Activated T-cell treated with anti-CD3 and anti-CD28 coated beads, Interleukin-2, amount 50 U/mL, for 24 hours (primary cell): ENCODE measurements around the gene OR7A5.

ENCODE experiments used
- DNase-seq: peaks from one replicate; pipeline ENCODE4 v3.0.0-alpha.2; 2020
- H3K27ac Mint-ChIP-seq: 2 replicates; pipeline ENCODE4 v1.8.0; 2020; ENCODE audit warnings: mild to moderate bottlenecking, mixed read lengths
- H3K27me3 Mint-ChIP-seq: 2 replicates; pipeline ENCODE4 v1.8.0; 2020; ENCODE audit warnings: mixed read lengths
- H3K36me3 Mint-ChIP-seq: 2 replicates; pipeline ENCODE4 v1.8.0; 2020; ENCODE audit warnings: low read depth, mixed read lengths
- H3K4me1 Mint-ChIP-seq: 2 replicates; pipeline ENCODE4 v1.8.0; 2020; ENCODE audit warnings: low read depth, mixed read lengths
- H3K4me3 Mint-ChIP-seq: 2 replicates; pipeline ENCODE4 v1.8.0; 2020; ENCODE audit warnings: mild to moderate bottlenecking, moderate library complexity, mixed read lengths
- H3K9me3 Mint-ChIP-seq: 2 replicates; pipeline ENCODE4 v1.8.0; 2020; ENCODE audit warnings: mixed read lengths

The OR7A5 gene

DNA sequence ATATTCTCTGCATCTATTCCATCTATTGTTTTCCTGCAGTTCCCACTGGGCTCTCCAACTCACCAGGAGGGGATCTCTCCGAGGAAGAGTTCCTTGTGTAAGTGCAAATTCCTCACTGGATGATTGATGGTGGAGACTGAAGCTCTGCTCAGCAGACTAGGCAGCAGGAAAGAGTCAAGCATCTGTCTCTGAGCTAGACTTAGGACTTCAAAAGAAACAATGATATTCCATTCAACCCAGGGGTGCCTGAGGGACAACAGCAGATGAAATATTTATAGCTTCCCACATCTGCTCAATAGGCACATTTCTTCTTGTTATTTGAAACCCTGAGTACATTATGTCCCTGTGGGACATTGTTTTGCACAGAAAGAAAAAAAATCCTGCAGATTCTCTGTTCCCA, at the start of gene OR7A5, which contains the start of gene OR7C1:
TSS of gene OR7A5 (minus strand) at position 175 of the 400 bp plus-strand sequence. CDS start 6,944 bp downstream, outside the sequence.
TSS of gene OR7C1 (minus strand) at position 175 of the 400 bp plus-strand sequence. CDS start 35,049 bp downstream, outside the sequence.
- Mint-ChIP-seq H3K36me3 (no peaks in the 10 kb centered on the region), H3K4me1 (no peaks in the 10 kb centered on the region), H3K9me3 (no peaks in the 10 kb centered on the region), H3K27me3 (peaks cover 9% of the 10 kb centered on the region), H3K4me3 (no peak within 1 kb of the TSS), H3K27ac (no peak within 1 kb of the TSS)
- no peak for DNase-seq

DNA sequence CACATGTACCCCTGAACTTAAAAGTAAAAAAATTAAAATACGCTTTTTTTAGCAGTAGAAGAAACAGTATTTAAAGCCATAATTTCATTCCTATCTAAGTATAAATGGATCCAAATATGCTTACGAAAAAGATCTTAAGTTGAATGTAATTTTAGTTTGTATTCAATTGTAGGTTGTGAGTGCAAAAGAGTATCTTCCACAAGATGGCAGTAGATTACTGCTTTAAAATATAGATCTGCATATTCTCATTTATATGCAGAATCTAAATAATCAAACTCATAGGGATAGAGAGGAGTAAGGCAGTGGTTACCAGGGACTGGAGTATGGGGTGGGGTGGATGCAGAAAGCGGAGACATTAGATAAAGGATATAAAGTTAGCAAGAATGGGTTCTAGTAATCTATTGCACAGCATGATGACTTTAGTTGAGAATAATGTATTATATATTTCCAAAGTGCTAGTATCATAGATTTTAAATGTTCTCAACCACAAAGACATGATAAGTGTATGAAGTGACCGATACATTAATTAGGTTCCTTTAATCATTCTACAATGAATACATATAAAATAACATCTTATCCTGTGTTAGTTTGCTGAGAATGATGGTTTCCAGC, 36.7 kb upstream of the OR7A5 start:
- H3K27ac Mint-ChIP-seq = no peak overlapping the region
- H3K9me3 Mint-ChIP-seq = no peaks in the 10 kb centered on the region
- H3K4me1 Mint-ChIP-seq = no peaks in the 10 kb centered on the region
- DNase-seq = no peak
- no peak overlapping the region for H3K4me3 Mint-ChIP-seq
- H3K27me3 Mint-ChIP-seq = peaks cover 40% of the 10 kb centered on the region
- no peaks in the 10 kb centered on the region for H3K36me3 Mint-ChIP-seq

DNA sequence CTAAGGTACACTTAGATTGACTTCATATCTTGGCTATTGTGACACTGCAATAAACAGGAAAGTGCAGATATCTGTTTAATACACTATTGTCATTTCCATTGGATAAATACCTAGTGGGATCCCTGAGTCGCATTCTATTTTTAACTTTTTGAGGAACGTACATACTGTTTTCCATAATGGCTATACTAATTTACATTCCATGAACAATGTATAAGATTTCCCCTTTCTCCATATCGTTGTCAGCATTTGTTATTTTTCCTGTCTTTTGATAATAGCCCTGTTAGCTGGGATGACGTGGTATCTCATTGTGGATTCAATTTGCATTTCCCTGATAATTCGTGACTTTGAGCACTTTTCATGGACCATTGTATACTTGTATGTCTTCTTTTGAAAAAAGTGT, 33.5 kb upstream of the OR7A5 start:
- Mint-ChIP-seq H3K36me3 (no peaks in the 10 kb centered on the region), H3K27me3 (peaks cover 51% of the 10 kb centered on the region), H3K4me3 (no peak overlapping the region), H3K4me1 (no peaks in the 10 kb centered on the region), H3K9me3 (no peaks in the 10 kb centered on the region), H3K27ac (no peak overlapping the region)
- DNase-seq = no peak

DNA sequence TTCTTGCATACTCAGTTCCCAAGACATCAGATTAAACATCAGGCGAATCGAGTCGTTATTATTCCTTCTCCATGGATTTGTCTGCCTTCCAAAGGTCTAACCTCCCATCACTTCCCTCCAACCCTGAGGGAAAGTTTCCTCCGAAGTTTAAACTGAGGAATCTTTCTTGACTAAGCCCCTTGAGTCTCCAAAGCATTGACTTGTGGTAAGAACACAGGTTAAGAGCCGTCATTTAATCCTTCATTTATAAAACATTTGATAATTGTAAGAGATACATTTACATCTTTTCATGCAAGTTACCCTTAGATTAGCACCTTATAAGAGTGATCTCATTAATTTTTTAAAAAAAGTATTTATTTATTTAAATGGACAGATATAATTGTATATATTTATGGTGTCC, 13.8 kb upstream of the OR7A5 start, which contains the start of gene OR7A10:
TSS of gene OR7A10 (minus strand) at position 101 of the 400 bp plus-strand sequence. CDS start 7,045 bp downstream, outside the sequence.
- no peak for DNase-seq
- peaks cover 42% of the 10 kb centered on the region for H3K27me3 Mint-ChIP-seq
- H3K9me3 Mint-ChIP-seq = no peaks in the 10 kb centered on the region
- no peaks in the 10 kb centered on the region for H3K36me3 Mint-ChIP-seq
- no peak within 1 kb of the TSS for H3K27ac Mint-ChIP-seq
- no peak within 1 kb of the TSS for H3K4me3 Mint-ChIP-seq
- no peaks in the 10 kb centered on the region for H3K4me1 Mint-ChIP-seq

DNA sequence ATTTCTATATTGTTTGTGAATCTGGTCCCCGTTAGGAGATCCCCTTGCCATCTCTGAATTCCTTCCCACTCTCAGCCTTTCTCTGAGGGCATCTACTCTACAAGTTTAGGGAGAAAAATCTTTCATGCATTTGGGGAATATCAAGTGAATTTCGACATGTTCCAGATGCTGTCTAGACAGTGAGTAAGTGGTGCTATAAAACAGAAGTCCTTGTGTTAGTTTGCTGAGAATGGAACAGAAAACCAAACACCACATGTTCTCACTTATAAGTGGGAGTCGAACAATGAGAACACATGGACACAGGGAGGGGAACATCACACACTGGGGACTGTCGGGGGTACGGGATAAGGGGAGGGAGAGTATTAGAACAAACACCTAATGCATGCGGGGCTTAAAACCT, 8.6 kb upstream of the OR7A5 start:
- no peaks in the 10 kb centered on the region for H3K9me3 Mint-ChIP-seq
- no peak for DNase-seq
- H3K27me3 Mint-ChIP-seq = peaks cover 38% of the 10 kb centered on the region
- H3K27ac Mint-ChIP-seq = no peak overlapping the region
- no peaks in the 10 kb centered on the region for H3K4me1 Mint-ChIP-seq
- H3K4me3 Mint-ChIP-seq = no peak overlapping the region
- H3K36me3 Mint-ChIP-seq = no peaks in the 10 kb centered on the region

DNA sequence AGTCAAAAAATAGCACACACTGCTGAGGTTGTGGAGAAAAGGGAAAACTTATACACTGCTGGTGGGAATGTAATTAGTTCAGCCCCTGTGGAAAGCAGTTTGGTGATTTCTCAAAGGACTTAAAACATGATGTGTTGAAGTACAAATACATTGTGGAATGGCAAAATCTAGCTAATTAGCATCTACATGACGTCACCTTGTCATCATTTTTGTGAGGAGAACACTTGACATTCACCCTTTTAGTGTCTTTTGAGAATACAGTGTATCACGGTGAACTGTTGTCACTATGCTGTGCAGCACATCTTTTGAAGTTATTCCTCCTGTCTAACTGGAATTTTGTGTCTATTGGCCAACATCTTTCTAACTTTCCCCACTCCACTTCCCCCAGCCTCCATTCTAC, 8.2 kb upstream of the OR7A5 start:
- Mint-ChIP-seq H3K36me3 (no peaks in the 10 kb centered on the region), H3K9me3 (no peaks in the 10 kb centered on the region), H3K27me3 (peaks cover 35% of the 10 kb centered on the region), H3K4me3 (no peak overlapping the region), H3K27ac (no peak overlapping the region), H3K4me1 (no peaks in the 10 kb centered on the region)
- DNase-seq = no peak

DNA sequence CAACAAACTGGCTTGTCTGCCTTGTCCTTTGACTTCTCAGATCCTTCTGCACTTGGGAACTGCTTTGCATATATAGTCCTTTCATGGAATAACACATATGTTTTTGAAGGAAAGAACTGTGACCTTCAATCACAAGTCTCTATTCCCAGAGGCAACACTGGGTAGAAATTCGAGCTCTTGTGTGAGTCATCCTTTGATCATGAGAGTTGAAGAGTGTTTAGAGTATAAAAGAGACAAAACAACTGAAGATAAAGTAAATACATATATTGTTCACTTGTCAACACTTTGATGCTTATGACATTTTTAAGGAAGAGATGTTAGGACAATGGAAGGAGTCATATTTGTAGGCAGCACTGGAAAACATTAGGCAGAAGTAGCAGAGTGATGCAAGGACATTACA, 5.2 kb upstream of the OR7A5 start:
- Mint-ChIP-seq H3K27me3 (peaks cover 38% of the 10 kb centered on the region), H3K27ac (no peak overlapping the region)

DNA sequence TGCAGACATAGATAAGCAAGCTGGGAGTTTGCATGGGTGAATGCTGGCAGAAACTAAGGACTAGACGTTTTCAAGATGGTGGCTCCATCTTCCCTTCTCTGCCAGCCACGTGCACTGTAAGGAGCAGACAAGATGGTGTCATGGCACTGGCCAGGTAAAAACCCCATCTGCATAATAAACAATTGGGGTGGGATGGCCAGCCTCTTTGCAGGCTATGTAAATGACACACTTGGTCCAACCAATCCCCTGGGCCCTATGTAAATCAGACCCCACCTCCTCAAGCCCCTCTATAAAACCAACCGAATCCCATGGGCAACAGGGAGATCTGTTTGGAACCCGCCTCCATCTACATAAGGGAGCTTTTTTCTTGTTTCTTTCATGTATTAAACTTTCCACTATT, 2.4 kb upstream of the OR7A5 start:
- H3K4me3 Mint-ChIP-seq = no peak overlapping the region
- DNase-seq = no peak
- H3K36me3 Mint-ChIP-seq = no peaks in the 10 kb centered on the region
- no peaks in the 10 kb centered on the region for H3K4me1 Mint-ChIP-seq
- H3K27me3 Mint-ChIP-seq = peaks cover 18% of the 10 kb centered on the region
- no peak overlapping the region for H3K27ac Mint-ChIP-seq
- no peaks in the 10 kb centered on the region for H3K9me3 Mint-ChIP-seq

More for the DNA sequence above, 5.2 kb upstream of the OR7A5 start:
- Mint-ChIP-seq H3K36me3 (no peaks in the 10 kb centered on the region), H3K4me1 (no peaks in the 10 kb centered on the region), H3K9me3 (no peaks in the 10 kb centered on the region), H3K4me3 (no peak overlapping the region)
- no peak for DNase-seq

DNA sequence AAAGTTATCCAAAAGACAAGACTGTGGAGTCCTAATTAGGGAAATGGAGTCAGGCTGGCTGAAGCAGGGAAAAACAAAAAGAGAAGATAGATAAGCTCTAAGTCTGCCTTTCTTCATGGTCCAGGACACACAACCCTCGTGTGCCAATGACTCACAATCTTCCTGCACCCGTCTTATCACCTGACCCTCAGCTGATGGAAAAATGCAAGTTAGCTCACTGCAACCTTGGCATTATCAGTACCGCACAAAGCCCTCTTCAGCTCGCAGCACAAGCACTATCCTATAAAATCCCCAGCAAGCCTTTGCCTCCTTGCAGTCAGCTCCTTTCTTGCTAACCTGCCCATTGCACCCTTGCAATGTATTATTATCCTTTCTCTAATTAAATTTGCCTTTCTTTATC, 4.3 kb downstream of the OR7A5 start:
- Mint-ChIP-seq H3K27me3 (peaks cover 32% of the 10 kb centered on the region), H3K4me3 (no peak overlapping the region), H3K27ac (no peak overlapping the region), H3K4me1 (no peaks in the 10 kb centered on the region), H3K36me3 (no peaks in the 10 kb centered on the region), H3K9me3 (no peaks in the 10 kb centered on the region)
- no peak for DNase-seq

DNA sequence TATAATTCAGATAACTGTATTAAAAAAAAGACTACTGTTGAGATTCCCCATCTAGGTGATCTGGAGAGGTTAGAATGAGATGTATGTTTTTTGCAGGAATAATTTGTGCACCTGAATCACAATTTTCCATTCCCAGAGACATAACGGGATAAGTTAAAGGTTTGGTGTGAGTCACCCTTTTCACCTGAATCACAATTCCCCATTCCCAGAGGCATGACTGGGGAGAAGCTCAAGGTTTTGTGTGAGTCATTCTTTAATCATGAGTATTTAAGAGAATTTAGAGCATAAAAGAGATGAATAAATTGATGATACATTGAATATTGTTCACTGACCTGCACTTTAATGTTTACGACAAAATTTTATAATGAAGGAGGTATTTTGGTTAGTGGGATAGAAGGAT, 9.0 kb downstream of the OR7A5 start:
- no peaks in the 10 kb centered on the region for H3K9me3 Mint-ChIP-seq
- H3K27me3 Mint-ChIP-seq = peaks cover 60% of the 10 kb centered on the region
- H3K4me1 Mint-ChIP-seq = no peaks in the 10 kb centered on the region
- DNase-seq = no peak
- no peak overlapping the region for H3K4me3 Mint-ChIP-seq
- no peaks in the 10 kb centered on the region for H3K36me3 Mint-ChIP-seq
- no peak overlapping the region for H3K27ac Mint-ChIP-seq

DNA sequence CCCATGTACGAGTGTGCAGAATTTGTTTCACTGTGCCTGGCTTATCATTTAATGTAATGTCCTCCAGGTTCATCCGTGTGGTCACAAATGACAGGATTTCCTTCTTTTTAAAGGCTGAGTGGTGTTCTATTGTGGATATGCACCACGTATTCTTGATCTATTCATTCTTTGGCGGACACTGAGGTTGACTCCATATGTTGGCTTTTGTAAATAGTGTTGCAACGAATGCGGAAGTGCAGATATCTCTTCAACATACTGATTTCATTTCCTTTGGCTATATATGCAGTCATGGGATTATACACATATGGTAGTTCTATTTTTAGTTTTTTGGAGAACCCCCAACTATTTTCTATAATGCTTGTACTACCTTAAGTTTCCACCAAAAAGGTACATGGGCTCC, 13.0 kb downstream of the OR7A5 start:
- no peak for DNase-seq
- Mint-ChIP-seq H3K36me3 (no peaks in the 10 kb centered on the region), H3K27ac (no peak overlapping the region), H3K4me1 (no peaks in the 10 kb centered on the region), H3K4me3 (no peak overlapping the region), H3K9me3 (no peaks in the 10 kb centered on the region), H3K27me3 (peaks cover 47% of the 10 kb centered on the region)

DNA sequence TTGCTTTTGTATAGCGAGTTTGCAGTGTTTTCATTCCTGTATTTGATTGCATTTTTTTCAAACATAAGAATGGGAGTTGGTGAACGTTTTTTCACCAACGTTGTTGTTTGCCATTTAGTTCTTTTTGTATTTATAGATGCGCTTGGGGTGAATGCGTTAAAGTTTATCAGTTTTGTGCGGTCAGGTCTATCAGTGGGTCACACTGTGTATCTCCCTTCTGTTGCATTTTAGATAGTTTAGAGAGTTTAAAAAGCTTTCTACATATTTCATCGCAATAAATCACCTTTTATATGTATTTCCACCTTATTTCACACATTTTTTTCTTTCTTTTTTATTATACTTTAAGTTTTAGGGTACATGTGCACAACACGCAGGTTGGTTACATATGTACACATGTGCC, 16.4 kb downstream of the OR7A5 start:
- no peaks in the 10 kb centered on the region for H3K4me1 Mint-ChIP-seq
- no peak overlapping the region for H3K27ac Mint-ChIP-seq
- DNase-seq = no peak
- no peaks in the 10 kb centered on the region for H3K36me3 Mint-ChIP-seq
- no peaks in the 10 kb centered on the region for H3K9me3 Mint-ChIP-seq
- no peak overlapping the region for H3K4me3 Mint-ChIP-seq
- H3K27me3 Mint-ChIP-seq = peaks cover 15% of the 10 kb centered on the region

DNA sequence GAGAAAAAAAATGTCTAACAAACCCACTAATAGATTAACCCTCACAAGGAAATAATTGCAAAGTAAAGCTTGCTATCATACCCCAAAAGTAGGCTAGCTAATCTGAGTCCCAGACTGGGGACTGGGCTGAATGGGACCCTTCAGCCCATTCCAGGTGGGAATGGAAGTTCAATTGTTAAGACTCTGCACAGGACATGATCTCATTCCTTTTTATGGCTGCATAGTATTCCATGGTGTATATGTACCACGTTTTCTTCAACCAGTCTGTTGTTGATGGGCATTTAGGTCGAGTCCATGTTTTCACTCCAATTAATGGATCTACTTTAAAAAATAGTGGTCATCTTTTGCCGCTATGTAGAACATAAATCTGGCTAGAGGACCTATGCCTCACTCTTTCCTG, 17.9 kb downstream of the OR7A5 start:
- Mint-ChIP-seq H3K9me3 (no peaks in the 10 kb centered on the region), H3K36me3 (no peaks in the 10 kb centered on the region), H3K27ac (no peak overlapping the region), H3K4me3 (no peak overlapping the region), H3K27me3 (peaks cover 9% of the 10 kb centered on the region), H3K4me1 (no peaks in the 10 kb centered on the region)
- DNase-seq = no peak

DNA sequence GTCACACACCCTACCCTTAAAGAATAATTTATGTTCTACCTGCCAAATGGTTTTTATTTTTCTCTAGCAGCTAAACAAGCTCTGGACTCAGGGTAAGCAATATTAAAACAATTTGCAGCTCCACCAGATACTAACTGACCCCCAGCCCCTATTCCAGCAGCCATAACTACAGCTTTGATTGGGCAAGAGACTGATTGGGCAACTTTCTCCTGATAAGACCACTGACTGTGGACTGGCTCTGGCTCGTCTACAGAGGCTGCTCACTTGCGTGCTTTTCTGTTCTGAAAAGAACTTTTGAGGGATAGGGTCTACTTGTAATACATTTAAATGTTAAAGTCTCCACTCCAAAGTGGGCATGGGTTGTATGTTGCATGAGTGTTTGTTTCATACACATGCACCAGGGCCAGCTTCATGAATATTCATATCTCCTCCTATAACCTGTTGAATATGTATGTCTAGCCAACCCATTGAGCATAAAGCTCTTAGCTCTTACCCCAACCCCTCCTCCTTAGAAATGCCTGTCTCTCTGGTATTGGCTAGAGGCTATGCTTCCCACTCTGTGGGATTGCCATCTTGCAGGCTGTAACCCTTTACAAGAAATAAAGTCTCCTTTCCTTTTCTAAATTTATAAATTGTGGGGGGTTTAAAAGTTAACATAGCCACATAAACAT, 19.9 kb downstream of the OR7A5 start:
- Mint-ChIP-seq H3K4me1 (no peaks in the 10 kb centered on the region), H3K27ac (no peak overlapping the region), H3K36me3 (no peaks in the 10 kb centered on the region), H3K9me3 (no peaks in the 10 kb centered on the region), H3K4me3 (no peak overlapping the region), H3K27me3 (no peaks in the 10 kb centered on the region)
- no peak for DNase-seq

DNA sequence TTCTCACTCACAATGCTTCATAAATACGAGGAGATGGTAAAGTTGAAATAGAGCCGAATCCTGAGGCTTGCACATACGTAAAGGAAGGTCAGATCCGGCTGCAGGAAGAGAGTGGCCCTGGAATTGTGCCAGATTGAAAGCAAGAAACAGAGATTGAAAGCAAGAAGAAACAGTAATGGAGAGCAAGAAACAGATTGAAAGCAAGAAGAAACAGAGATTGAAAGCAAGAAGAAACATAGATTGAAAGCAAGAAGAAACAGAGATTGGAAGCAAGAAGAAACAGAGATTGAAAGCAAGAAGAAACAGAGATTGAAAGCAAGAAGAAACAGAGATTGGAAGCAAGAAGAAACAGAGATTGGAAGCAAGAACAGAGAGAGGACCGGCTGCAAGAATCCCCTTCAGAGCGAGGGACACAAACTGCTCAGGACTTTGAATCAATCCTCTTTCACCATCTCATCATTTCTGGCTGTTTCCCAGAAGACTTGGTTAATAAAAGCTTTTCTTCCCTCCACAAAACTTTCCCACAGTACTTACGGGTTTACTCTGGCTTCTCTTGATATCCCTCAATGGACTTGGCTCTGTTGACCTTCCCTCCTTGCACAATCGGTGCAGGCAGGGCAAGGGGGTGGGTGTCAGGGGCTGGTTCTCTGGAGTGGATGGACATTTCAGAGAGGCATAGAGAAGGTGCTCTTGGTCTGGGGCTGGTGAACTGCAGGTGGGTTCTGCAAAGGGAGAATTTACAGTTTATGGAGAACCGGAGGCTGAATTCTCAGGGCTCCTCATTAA, 25.5 kb downstream of the OR7A5 start:
- Mint-ChIP-seq H3K36me3 (no peaks in the 10 kb centered on the region), H3K4me1 (peaks cover 2% of the 10 kb centered on the region), H3K27me3 (peaks cover 10% of the 10 kb centered on the region), H3K27ac (no peak overlapping the region), H3K9me3 (no peaks in the 10 kb centered on the region), H3K4me3 (no peak overlapping the region)
- DNase-seq = no peak
